HCT116 (cell line): Measurements from ENCODE around the gene SETD1B. TPM values are rescaled to one million over a fixed set of nuclear protein-coding genes. Genes with fewer than 3 reads are reported as not detected.
A peak's percentile ranks its signal among the peaks of the same experiment; 100 is the strongest.

ENCODE experiments used
- ATAC-seq: fragments of 200-7000 bp; cut with Tn5 transposase; 2 replicates; pipeline ENCODE4 v1.9.1; 2020; ENCODE audit warnings: mild to moderate bottlenecking, moderate library complexity
- BruUV-seq: library from RNA; stranded (reverse); fragments of 400-500 nt; replicated peaks from 2 replicates; lab custom pipeline; 2021; lab: Mats Ljungman, UMichigan
- CTCF ChIA-PET: fragments of 300-600 bp; sonication (Branson Sonifier 250); formaldehyde crosslinking; loops from one replicate; lab custom pipeline; 2021; ENCODE audit warnings: antibody characterized with exemption; lab: Charles Lee
- POLR2A ChIA-PET: fragments of 300-600, 350-600 bp; sonication (Branson Sonifier 250); formaldehyde crosslinking; loops from one replicate; lab custom pipeline; 2021; ENCODE audit warnings: antibody characterized with exemption; lab: Charles Lee
- RAD21 ChIA-PET, 2 experiments: fragments of 300-600 bp; sonication (Branson Sonifier 250); formaldehyde crosslinking; loops; one replicate each; lab custom pipeline; 2023; ENCODE audit warnings: low total read pairs in 2 of 2; ENCODE audit not compliant: uncharacterized antibody in 2 of 2, unreplicated experiment in 2 of 2, low non-redundant PET in 1 of 2; lab: Charles Lee
- DNase-seq: peaks from one replicate; pipeline ENCODE4 v3.0.0-alpha.2; 2010; ENCODE audit warnings: low read depth, low spot score
- H2AFZ ChIP-seq: fragments of 200-600 bp; shearing (Covaris generic), sonication (generic); 2 replicates; pipeline ENCODE4 v1.6.1; 2017; ENCODE audit warnings: low read depth, mixed run types, mixed read lengths, antibody characterized with exemption, low read length; ENCODE audit not compliant: poor library complexity, severe bottlenecking
- H3K27ac ChIP-seq: 2 replicates; pipeline ENCODE4 v1.5.1; 2012; ENCODE audit warnings: low read depth, low read length
- H3K27me3 ChIP-seq: fragments of 200-600 bp; sonication (generic); 2 replicates; pipeline ENCODE4 v1.6.1; 2016; ENCODE audit warnings: mixed run types, low read length, mixed read lengths; ENCODE audit not compliant: insufficient read depth
- H3K36me3 ChIP-seq, 2 experiments: fragments of 200-500 bp in 1 of 2; fragments of 200-600 bp in 1 of 2; sonication (Bioruptor generic) in 1 of 2; sonication (generic) in 1 of 2; 2 replicates each; pipeline versions ENCODE4 v1.5.1 to v1.6.1; 2014 to 2016; ENCODE audit warnings: low read length in 2 of 2, inconsistent platforms in 1 of 2, mixed read lengths in 1 of 2, mixed run types in 1 of 2; ENCODE audit not compliant: insufficient read depth in 2 of 2, control insufficient read depth in 1 of 2
- H3K4me1 ChIP-seq, 2 experiments: fragments of 200-600 bp in 1 of 2; sonication (generic) in 1 of 2; 2 replicates each; pipeline versions ENCODE4 v1.5.1 to v1.6.1; 2012 to 2017; ENCODE audit warnings: low read length in 2 of 2, inconsistent platforms in 1 of 2, mild to moderate bottlenecking in 1 of 2, mixed read lengths in 1 of 2, mixed run types in 1 of 2, moderate library complexity in 1 of 2; ENCODE audit not compliant: insufficient read depth in 2 of 2, control insufficient read depth in 1 of 2
- H3K4me2 ChIP-seq: fragments of 200-600 bp; sonication (generic); 2 replicates; pipeline ENCODE4 v1.6.1; 2017; ENCODE audit warnings: mixed run types, low read length, mixed read lengths
- H3K4me3 ChIP-seq, 2 experiments: fragments of 200-600 bp in 1 of 2; sonication (generic) in 1 of 2; replicated peaks in 1 of 2; 2 replicates each; pipeline ENCODE4 v1.5.1; 2011 to 2016; ENCODE audit warnings: low read length in 2 of 2, control low read depth in 1 of 2, low read depth in 1 of 2, mild to moderate bottlenecking in 1 of 2, mixed read lengths in 1 of 2, mixed run types in 1 of 2
- H3K79me2 ChIP-seq: fragments of 200-600 bp; sonication (generic); 2 replicates; pipeline ENCODE4 v1.6.1; 2017; ENCODE audit warnings: mild to moderate bottlenecking, mixed run types, low read length, moderate library complexity, mixed read lengths; ENCODE audit not compliant: insufficient read depth
- H3K9ac ChIP-seq: fragments of 200-600 bp; sonication (generic); 2 replicates; pipeline ENCODE4 v1.6.1; 2016; ENCODE audit warnings: low read length, mixed read lengths
- H3K9me2 ChIP-seq: fragments of 200-600 bp; sonication (generic), shearing (Covaris generic); 2 replicates; pipeline ENCODE4 v1.6.1; 2017; ENCODE audit warnings: mixed run types, mild to moderate bottlenecking, moderate library complexity; ENCODE audit not compliant: insufficient read depth
- H3K9me3 ChIP-seq, 2 experiments: fragments of 200-500 bp in 1 of 2; fragments of 200-600 bp in 1 of 2; sonication (Bioruptor generic) in 1 of 2; sonication (generic) in 1 of 2; 2 replicates each; pipeline ENCODE4 v1.6.1; 2014 to 2017; ENCODE audit warnings: low read length in 2 of 2, mixed read lengths in 2 of 2, inconsistent platforms in 1 of 2, low read depth in 1 of 2, mild to moderate bottlenecking in 1 of 2, mixed run types in 1 of 2, moderate library complexity in 1 of 2; ENCODE audit not compliant: control insufficient read depth in 1 of 2, insufficient read depth in 1 of 2
- H4K20me1 ChIP-seq: fragments of 200-600 bp; sonication (generic), shearing (Covaris generic); 2 replicates; pipeline ENCODE4 v1.6.1; 2017; ENCODE audit warnings: mixed run types, mild to moderate bottlenecking, moderate library complexity; ENCODE audit not compliant: insufficient read depth
- EZH2phosphoT487 ChIP-seq: fragments of 200-600 bp; IDR thresholded peaks from 2 replicates; pipeline ENCODE4 v1.6.1; 2018; ENCODE audit warnings: antibody characterized with exemption, borderline replicate concordance
- POLR2AphosphoS5 ChIP-seq: IDR thresholded peaks from 2 replicates; pipeline ENCODE4 v1.6.1; 2011; ENCODE audit warnings: mild to moderate bottlenecking, low read depth, low read length, moderate library complexity
- SP1 ChIP-seq: IDR thresholded peaks from 2 replicates; pipeline ENCODE4 v1.6.1; 2012; ENCODE audit warnings: low read depth
- SRF ChIP-seq: IDR thresholded peaks from 2 replicates; pipeline ENCODE4 v1.6.1; 2012; ENCODE audit warnings: low read depth
- ZNF274 ChIP-seq: fragments of 200-500 bp; sonication (Bioruptor generic); IDR thresholded peaks from 2 replicates; pipeline ENCODE4 v1.6.1; 2014; ENCODE audit warnings: mild to moderate bottlenecking, low read depth, low read length, inconsistent platforms
- intact Hi-C: fragments of 100-400 bp; cut with micrococcal nuclease; formaldehyde crosslinking; loops from 2 replicates; pipeline ENCODE4 v1.10.0; 2022
- total RNA-seq: library from RNA; stranded (reverse); gene quantifications from one replicate; pipeline ENCODE4 v1.2.1, GENCODE V29; 2021; ENCODE audit not compliant: unreplicated experiment
- TF ChIP-seq, protein P1 (sequence below), 3 experiments: fragments of 200-600 bp in 1 of 3; sonication (generic) in 1 of 3; IDR thresholded peaks in 2 of 3; conservative IDR thresholded peaks in 1 of 3; 2 replicates each; pipeline ENCODE4 v1.5.1; 2012 to 2017; ENCODE audit warnings: low read depth in 2 of 3, low read length in 2 of 3, antibody characterized with exemption in 1 of 3, borderline replicate concordance in 1 of 3, control low read depth in 1 of 3, mild to moderate bottlenecking in 1 of 3, mixed read lengths in 1 of 3, mixed run types in 1 of 3, moderate library complexity in 1 of 3; ENCODE audit not compliant: insufficient read depth in 1 of 3
- TF ChIP-seq, protein P2 (sequence below): IDR thresholded peaks from 2 replicates; pipeline ENCODE4 v1.6.1; 2012; ENCODE audit warnings: low read depth

Gene SETD1B
- total RNA-seq, 1 experiment from 2014 or later, result 17.5 TPM

DNA sequence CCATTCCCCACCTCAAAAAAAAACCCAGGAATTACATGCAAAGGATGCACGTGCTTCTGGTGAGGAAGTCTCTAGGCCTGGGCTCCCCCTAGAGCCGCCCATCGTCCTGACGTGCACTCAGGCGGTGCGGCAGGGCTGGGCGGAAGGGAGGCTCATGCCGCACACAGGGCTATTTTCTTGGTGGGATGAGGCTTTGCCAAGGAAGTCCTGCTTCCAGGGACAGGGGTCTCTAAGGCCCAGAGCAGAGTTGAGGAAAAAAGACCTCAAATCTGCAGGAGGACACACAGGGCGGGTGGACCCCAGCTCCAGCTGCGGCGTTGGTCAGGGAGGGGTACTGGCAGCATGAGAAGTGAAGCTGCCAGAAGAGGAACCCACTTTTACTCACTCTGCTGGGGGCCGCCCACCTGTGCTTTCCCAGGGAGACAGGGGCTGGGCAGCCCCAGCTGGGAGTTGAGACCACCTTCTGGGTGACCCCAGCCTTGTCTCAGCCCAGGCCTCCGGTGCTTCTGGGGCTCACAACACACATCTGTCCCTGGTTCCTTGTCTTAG is 14.5 kb upstream of the SETD1B start:
- no TSS peak for BruUV-seq
- H3K27me3 ChIP-seq, result no peaks in the 10 kb centered on the region
- H3K4me2 ChIP-seq, result peak overlapping the region; percentile 63
- peak overlapping the region; percentile 43; the same call in 1 of the 2 replicates for H3K9ac ChIP-seq
- TF ChIP-seq, protein P1, sequence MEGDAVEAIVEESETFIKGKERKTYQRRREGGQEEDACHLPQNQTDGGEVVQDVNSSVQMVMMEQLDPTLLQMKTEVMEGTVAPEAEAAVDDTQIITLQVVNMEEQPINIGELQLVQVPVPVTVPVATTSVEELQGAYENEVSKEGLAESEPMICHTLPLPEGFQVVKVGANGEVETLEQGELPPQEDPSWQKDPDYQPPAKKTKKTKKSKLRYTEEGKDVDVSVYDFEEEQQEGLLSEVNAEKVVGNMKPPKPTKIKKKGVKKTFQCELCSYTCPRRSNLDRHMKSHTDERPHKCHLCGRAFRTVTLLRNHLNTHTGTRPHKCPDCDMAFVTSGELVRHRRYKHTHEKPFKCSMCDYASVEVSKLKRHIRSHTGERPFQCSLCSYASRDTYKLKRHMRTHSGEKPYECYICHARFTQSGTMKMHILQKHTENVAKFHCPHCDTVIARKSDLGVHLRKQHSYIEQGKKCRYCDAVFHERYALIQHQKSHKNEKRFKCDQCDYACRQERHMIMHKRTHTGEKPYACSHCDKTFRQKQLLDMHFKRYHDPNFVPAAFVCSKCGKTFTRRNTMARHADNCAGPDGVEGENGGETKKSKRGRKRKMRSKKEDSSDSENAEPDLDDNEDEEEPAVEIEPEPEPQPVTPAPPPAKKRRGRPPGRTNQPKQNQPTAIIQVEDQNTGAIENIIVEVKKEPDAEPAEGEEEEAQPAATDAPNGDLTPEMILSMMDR (IDR thresholded peaks at IDR 0.05 in 2 of 3, conservative IDR thresholded peaks at IDR 0.05 in 1 of 3; ENCODE audit: borderline replicate concordance in 1 of 3, insufficient read depth in 1 of 3, low read depth in 2 of 3, low read length in 2 of 3), result 0 out of 6 replicates have a peak, but pooled peaks of 1 of the 3 experiments have one; percentile 6
- no peak for TF ChIP-seq EZH2phosphoT487
- no peaks in the 10 kb centered on the region for H4K20me1 ChIP-seq
- peaks cover 66 to 93% of the 10 kb centered on the region in 2 experiments for H3K4me1 ChIP-seq
- H3K36me3 ChIP-seq, result 0 out of 4 replicates have a peak, but pooled peaks cover 2 to 9% of the 10 kb centered on the region in 2 experiments
- intact Hi-C loops, result no loop called here
- H3K4me3 ChIP-seq, result no peak overlapping the region
- peaks cover 74% of the 10 kb centered on the region for H3K79me2 ChIP-seq
- CTCF ChIA-PET, result no interaction called here
- no peak for ATAC-seq
- DNase-seq, result no peak
- H3K9me3 ChIP-seq, result no peaks in the 10 kb centered on the region
- POLR2A ChIA-PET, result no interaction called here
- RAD21 ChIA-PET, result no interaction called here
- no peaks in the 10 kb centered on the region for H3K9me2 ChIP-seq
- H2AFZ ChIP-seq, result no peak overlapping the region
- peak overlapping the region; percentile 98; the same call in 1 of the 2 replicates for H3K27ac ChIP-seq

DNA sequence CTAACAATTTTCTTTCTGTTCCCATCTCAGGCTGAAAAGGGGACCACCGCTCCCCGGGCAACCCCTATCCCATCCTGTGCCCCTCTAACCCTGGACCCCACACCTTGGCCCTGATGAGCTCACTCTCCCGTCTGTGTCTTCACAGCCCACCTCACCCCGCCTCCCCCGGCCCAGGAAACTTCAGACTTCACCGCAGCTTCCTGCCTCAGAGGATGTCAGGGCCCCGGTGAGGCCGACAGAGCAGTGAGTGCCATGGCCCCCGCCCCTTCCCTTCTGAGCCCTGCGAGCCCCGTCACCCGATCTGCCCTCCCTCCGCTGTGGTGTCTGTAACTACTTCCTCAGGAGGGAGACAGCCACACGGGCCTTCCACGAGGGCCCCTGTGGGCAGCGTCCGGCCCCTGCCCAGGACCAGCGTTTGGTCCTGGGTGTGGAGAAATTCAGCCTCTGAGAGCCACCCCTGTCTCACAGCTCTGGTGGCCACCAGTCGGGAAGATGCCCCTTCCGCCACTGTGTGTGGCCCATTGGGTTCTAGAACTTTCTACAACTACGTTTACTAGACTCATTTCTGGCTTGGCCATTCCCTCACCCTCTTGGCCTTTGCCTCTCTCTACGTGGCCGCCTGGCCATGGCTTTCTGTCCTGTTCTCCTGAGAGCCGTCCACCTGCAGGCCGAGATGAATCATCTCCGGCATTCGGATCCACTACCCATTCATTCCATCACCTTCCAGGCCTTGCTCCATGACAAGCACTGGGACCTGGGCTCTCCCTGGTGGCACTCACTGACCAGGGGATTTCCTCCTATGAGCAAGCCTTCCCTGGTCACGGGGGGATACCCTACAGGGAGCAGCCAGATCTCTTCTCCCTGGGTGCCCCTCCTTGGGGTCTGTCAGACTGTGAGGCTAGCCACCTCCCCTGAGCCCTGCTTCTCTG is 13.7 kb upstream of the SETD1B start:
- Histone ChIP-seq H3K4me1 (peaks cover 66 to 93% of the 10 kb centered on the region in 2 experiments), H3K9me3 (no peaks in the 10 kb centered on the region), H3K27ac (peak overlapping the region; percentile 98), H3K36me3 (0 out of 4 replicates have a peak, but pooled peaks cover 2 to 9% of the 10 kb centered on the region in 2 experiments), H3K9ac (peak overlapping the region; percentile 43), H2AFZ (no peak overlapping the region), H3K27me3 (no peaks in the 10 kb centered on the region), H3K9me2 (no peaks in the 10 kb centered on the region), H3K4me3 (no peak overlapping the region), H4K20me1 (no peaks in the 10 kb centered on the region), H3K4me2 (peak overlapping the region; percentile 63), H3K79me2 (peaks cover 66% of the 10 kb centered on the region)
- CTCF ChIA-PET, result interaction anchor here (1.1 kb wide), 1 partner anchor 13 kb away, joined by 3 read pairs; no protein-coding TSS in a partner anchor
- POLR2A ChIA-PET, result no interaction called here
- no TSS peak for BruUV-seq
- RAD21 ChIA-PET, result no interaction called here
- TF ChIP-seq ZNF274 (no peak), SRF (no peak), POLR2AphosphoS5 (no peak), SP1 (no peak)
- TF ChIP-seq, protein P1 (IDR thresholded peaks at IDR 0.05 in 2 of 3, conservative IDR thresholded peaks at IDR 0.05 in 1 of 3; ENCODE audit: borderline replicate concordance in 1 of 3, insufficient read depth in 1 of 3, low read depth in 2 of 3, low read length in 2 of 3), result no peak
- TF ChIP-seq, protein P2, sequence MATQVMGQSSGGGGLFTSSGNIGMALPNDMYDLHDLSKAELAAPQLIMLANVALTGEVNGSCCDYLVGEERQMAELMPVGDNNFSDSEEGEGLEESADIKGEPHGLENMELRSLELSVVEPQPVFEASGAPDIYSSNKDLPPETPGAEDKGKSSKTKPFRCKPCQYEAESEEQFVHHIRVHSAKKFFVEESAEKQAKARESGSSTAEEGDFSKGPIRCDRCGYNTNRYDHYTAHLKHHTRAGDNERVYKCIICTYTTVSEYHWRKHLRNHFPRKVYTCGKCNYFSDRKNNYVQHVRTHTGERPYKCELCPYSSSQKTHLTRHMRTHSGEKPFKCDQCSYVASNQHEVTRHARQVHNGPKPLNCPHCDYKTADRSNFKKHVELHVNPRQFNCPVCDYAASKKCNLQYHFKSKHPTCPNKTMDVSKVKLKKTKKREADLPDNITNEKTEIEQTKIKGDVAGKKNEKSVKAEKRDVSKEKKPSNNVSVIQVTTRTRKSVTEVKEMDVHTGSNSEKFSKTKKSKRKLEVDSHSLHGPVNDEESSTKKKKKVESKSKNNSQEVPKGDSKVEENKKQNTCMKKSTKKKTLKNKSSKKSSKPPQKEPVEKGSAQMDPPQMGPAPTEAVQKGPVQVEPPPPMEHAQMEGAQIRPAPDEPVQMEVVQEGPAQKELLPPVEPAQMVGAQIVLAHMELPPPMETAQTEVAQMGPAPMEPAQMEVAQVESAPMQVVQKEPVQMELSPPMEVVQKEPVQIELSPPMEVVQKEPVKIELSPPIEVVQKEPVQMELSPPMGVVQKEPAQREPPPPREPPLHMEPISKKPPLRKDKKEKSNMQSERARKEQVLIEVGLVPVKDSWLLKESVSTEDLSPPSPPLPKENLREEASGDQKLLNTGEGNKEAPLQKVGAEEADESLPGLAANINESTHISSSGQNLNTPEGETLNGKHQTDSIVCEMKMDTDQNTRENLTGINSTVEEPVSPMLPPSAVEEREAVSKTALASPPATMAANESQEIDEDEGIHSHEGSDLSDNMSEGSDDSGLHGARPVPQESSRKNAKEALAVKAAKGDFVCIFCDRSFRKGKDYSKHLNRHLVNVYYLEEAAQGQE, result no peak
- DNase-seq, result no peak
- intact Hi-C loops, result no loop called here
- ATAC-seq, result no peak
